ENCODE results near the gene NRXN3. TPM values are rescaled to one million over a fixed set of nuclear protein-coding genes. Genes with fewer than 3 reads are reported as not detected.

The NRXN3 gene
- total and polyA plus RNA-seq, 7 donors = 0.06 to 0.74 (median 0.15) TPM

DNA sequence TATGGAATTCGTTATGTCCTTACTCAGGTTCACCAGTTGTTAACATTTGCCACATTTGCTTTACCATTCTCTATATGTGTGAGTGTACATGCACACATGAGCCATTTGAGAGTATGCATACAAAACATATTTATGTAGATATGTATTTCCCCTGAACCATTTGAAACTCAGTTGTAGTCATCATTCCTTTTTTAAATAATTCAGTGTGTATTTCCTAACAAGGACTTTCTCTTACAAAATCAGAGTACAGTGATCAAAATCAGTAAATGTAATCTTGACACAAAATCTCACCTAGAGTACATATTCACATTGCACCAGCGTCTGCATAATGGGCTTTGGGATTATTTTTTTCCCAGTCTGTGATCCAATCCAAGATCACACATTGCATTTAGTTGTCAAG is 1656.2 kb downstream of the NRXN3 start:
- TF ChIP-seq, protein P1, sequence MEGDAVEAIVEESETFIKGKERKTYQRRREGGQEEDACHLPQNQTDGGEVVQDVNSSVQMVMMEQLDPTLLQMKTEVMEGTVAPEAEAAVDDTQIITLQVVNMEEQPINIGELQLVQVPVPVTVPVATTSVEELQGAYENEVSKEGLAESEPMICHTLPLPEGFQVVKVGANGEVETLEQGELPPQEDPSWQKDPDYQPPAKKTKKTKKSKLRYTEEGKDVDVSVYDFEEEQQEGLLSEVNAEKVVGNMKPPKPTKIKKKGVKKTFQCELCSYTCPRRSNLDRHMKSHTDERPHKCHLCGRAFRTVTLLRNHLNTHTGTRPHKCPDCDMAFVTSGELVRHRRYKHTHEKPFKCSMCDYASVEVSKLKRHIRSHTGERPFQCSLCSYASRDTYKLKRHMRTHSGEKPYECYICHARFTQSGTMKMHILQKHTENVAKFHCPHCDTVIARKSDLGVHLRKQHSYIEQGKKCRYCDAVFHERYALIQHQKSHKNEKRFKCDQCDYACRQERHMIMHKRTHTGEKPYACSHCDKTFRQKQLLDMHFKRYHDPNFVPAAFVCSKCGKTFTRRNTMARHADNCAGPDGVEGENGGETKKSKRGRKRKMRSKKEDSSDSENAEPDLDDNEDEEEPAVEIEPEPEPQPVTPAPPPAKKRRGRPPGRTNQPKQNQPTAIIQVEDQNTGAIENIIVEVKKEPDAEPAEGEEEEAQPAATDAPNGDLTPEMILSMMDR (IDR thresholded peaks at IDR 0.05) = no peak
- intact Hi-C loops (cut with DNase I) = no loop called here
- Histone ChIP-seq H3K36me3 (ENCODE audit: insufficient read depth in 1 of 2, low read depth in 1 of 2) (no peaks in the 10 kb centered on the region), H3K27ac (no peak overlapping the region), H3K9me3 (no peaks in the 10 kb centered on the region), H3K4me1 (no peaks in the 10 kb centered on the region), H3K27me3 (ENCODE audit: insufficient read depth in 3 of 3, low read length in 2 of 3) (no peaks in the 10 kb centered on the region), H3K4me3 (no peak overlapping the region)
- no peak for ATAC-seq
- DNase-seq = no peak
- 90 to 92% (median 91%) methylated on average over 2 of the region's 2 CpGs for WGBS, 3 donors

DNA sequence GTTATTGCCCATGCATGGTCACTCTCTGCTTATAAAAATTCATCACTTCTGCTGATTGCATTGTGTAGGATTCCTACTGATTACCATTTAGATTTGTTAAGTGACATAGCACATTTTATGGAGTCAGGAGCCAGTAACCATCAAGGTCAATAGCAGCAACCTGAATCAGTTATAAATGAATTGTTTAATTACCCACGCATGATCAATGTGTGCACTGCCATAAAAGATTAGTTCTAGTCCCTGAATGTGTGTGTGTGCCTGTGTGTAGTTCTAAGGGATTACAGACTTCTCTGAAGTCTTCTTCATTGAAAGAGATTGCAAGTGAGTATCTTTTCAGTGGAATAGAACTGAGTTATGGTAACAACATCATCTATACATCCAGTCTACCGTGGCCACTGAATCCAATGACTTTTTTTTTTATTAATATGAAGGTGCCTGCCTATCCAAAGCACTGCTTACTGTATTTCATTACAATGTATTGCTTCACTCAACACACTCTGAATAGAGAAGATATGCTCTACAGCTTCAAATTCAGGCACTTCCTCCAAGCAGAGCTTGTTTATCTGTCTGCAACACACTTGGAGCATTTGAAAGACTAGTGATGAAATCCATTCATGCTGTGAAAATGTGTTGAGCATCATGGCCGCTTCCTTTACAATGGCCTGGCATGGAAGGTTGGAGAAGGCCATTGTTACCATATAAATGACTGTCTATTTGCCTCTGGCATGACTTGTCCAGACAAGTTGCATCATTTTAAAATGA is 1659.4 kb downstream of the NRXN3 start:
- no peaks in the 10 kb centered on the region for H3K27me3 ChIP-seq (ENCODE audit: insufficient read depth in 3 of 3, low read length in 2 of 3)
- no peak overlapping the region for H3K27ac ChIP-seq
- 94 to 96% (median 96%) methylated on average over 3 of the region's 3 CpGs for WGBS, 3 donors
- TF ChIP-seq, protein P1 (IDR thresholded peaks at IDR 0.05) = no peak
- ATAC-seq (no peak), DNase-seq (no peak)
- no peaks in the 10 kb centered on the region for H3K9me3 ChIP-seq
- no peaks in the 10 kb centered on the region for H3K36me3 ChIP-seq (ENCODE audit: insufficient read depth in 1 of 2, low read depth in 1 of 2)
- no peak overlapping the region for H3K4me3 ChIP-seq
- H3K4me1 ChIP-seq = no peaks in the 10 kb centered on the region
- intact Hi-C loops (cut with DNase I) = no loop called here

DNA sequence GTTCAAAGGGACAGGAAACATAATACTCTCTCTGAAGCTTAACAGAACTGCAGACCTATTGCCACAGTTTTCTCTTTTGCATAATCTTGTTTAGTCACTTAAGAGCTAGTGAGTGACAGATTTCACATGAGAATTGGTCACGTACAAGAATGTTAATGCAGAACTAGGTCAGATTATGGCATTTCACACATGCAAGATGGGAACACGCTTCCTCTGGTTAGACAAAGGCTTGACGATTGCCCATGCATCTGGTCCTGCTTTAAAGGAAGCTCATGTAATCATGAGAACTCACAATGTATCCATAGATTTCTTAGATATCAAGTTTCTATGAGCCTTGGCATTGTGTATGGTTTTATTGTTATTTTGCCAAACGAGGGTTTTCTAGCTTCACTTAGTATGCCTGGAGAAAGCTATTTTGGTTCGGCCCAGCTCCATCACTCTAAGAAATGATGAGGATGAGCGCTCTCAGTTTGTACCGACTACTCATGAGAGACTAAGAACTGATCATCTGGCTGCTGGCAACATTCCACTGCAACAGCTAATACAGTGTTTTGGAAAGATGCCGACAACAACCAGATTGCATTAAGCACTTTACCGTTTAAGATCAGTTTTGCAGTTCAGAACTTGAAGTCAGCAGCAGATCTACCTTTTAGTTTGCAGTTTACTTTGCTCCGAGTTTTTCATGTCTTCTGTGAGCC is 1661.2 kb downstream of the NRXN3 start:
- Histone ChIP-seq H3K4me3 (no peak overlapping the region), H3K4me1 (no peaks in the 10 kb centered on the region), H3K27me3 (ENCODE audit: insufficient read depth in 3 of 3, low read length in 2 of 3) (no peaks in the 10 kb centered on the region), H3K9me3 (no peaks in the 10 kb centered on the region), H3K36me3 (ENCODE audit: insufficient read depth in 1 of 2, low read depth in 1 of 2) (no peaks in the 10 kb centered on the region), H3K27ac (no peak overlapping the region)
- TF ChIP-seq, protein P1 (IDR thresholded peaks at IDR 0.05) = no peak
- DNase-seq (no peak), ATAC-seq (no peak)
- intact Hi-C loops (cut with DNase I) = no loop called here
- WGBS, 3 donors = 28 to 32% (median 28%) methylated on average over 10 of the region's 10 CpGs

DNA sequence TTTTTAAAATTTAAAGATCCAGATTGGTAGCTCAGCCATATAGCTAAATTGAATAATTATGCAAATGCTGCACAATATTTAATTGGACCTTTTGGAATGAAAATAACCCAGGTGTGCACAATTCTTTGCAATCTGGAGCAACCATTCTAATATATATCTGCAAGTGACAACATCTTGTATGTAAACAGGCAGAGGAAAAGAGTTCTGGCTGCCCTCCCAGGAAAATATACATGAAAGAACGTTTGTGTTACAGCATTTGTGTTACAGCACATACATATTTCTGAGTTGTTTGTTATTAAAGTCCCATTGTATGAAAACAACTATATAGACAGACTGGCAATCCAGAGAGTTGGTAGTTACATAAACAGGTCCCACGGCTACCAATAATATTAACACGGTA is 1663.6 kb downstream of the NRXN3 start:
- no peak for ATAC-seq
- DNase-seq = no peak
- H3K4me1 ChIP-seq = no peaks in the 10 kb centered on the region
- H3K4me3 ChIP-seq = no peak overlapping the region
- TF ChIP-seq, protein P1 (IDR thresholded peaks at IDR 0.05) = no peak
- 73 to 74% (median 73%) methylated on average over 3 of the region's 3 CpGs for WGBS, 3 donors
- no peaks in the 10 kb centered on the region for H3K9me3 ChIP-seq
- H3K27me3 ChIP-seq (ENCODE audit: insufficient read depth in 3 of 3, low read length in 2 of 3) = no peaks in the 10 kb centered on the region
- H3K27ac ChIP-seq = no peak overlapping the region
- intact Hi-C loops (cut with DNase I) = no loop called here
- no peaks in the 10 kb centered on the region for H3K36me3 ChIP-seq (ENCODE audit: insufficient read depth in 1 of 2, low read depth in 1 of 2)

Data from psoas muscle (tissue), 8 donors.